WTC11 (cell line): ENCODE data around the gene ZNF683.

Experiments
- SP1 ChIP-seq: sonication (generic); formaldehyde crosslinking; conservative IDR thresholded peaks from 2 replicates; pipeline ENCODE4 v1.8.1; 2022; ENCODE audit warnings: missing genetic modification reagents
- TF ChIP-seq, protein P1 (sequence below): fragments of 200-600 bp; IDR thresholded peaks from 2 replicates; pipeline ENCODE4 v1.8.0; 2022; ENCODE audit warnings: antibody characterized with exemption
- TF ChIP-seq, protein P2 (sequence below): sonication (generic); formaldehyde crosslinking; IDR thresholded peaks from 2 replicates; pipeline ENCODE4 v1.8.1; 2023; ENCODE audit warnings: mild to moderate bottlenecking, missing genetic modification reagents

DNA sequence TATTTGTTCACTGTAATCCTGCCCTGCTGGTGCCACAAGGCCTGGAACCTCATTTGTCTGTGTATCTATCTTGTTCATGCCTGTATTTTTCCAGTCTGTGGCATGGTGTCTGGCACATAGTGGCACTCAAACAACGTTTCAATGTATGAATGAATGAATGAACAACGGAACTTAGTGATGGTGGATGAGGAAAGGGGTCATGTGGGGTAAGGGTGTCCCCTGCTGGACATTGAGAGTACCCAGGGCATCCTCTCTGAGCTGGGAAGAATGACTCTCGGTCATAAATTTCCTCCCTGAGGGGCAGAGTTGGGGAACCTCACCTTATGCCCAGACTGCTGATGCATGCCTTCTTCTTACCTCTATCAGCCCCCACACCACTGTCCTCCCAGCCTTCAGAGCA lies 18.9 kb upstream of the ZNF683 start:
- TF ChIP-seq, protein P1, sequence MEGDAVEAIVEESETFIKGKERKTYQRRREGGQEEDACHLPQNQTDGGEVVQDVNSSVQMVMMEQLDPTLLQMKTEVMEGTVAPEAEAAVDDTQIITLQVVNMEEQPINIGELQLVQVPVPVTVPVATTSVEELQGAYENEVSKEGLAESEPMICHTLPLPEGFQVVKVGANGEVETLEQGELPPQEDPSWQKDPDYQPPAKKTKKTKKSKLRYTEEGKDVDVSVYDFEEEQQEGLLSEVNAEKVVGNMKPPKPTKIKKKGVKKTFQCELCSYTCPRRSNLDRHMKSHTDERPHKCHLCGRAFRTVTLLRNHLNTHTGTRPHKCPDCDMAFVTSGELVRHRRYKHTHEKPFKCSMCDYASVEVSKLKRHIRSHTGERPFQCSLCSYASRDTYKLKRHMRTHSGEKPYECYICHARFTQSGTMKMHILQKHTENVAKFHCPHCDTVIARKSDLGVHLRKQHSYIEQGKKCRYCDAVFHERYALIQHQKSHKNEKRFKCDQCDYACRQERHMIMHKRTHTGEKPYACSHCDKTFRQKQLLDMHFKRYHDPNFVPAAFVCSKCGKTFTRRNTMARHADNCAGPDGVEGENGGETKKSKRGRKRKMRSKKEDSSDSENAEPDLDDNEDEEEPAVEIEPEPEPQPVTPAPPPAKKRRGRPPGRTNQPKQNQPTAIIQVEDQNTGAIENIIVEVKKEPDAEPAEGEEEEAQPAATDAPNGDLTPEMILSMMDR, result peak; percentile 72
- no peak for TF ChIP-seq SP1
- TF ChIP-seq, protein P2, sequence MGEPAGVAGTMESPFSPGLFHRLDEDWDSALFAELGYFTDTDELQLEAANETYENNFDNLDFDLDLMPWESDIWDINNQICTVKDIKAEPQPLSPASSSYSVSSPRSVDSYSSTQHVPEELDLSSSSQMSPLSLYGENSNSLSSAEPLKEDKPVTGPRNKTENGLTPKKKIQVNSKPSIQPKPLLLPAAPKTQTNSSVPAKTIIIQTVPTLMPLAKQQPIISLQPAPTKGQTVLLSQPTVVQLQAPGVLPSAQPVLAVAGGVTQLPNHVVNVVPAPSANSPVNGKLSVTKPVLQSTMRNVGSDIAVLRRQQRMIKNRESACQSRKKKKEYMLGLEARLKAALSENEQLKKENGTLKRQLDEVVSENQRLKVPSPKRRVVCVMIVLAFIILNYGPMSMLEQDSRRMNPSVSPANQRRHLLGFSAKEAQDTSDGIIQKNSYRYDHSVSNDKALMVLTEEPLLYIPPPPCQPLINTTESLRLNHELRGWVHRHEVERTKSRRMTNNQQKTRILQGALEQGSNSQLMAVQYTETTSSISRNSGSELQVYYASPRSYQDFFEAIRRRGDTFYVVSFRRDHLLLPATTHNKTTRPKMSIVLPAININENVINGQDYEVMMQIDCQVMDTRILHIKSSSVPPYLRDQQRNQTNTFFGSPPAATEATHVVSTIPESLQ (CRISPR knock-in tag), result no peak
